HepG2 (cell line): ENCODE results near the gene PCDHB11. TPM values are rescaled to one million over a fixed set of nuclear protein-coding genes. Genes with fewer than 3 reads are reported as not detected.

Source experiments
- ISL2 ChIP-seq: sonication (generic); formaldehyde crosslinking; IDR thresholded peaks from 2 replicates; pipeline ENCODE4 v1.5.0; 2020; ENCODE audit warnings: missing genetic modification reagents
- PRPF4 ChIP-seq: fragments of 200-400 bp; formaldehyde crosslinking; IDR thresholded peaks from 2 replicates; pipeline ENCODE4 v1.6.1; 2016; ENCODE audit warnings: low read length, low read depth; ENCODE audit not compliant: poor library complexity, severe bottlenecking
- SNRNP70 ChIP-seq: fragments of 200-400 bp; formaldehyde crosslinking; IDR thresholded peaks from 2 replicates; pipeline ENCODE4 v1.6.1; 2017; ENCODE audit warnings: mild to moderate bottlenecking, low read depth, low read length, moderate library complexity
- TGIF2 ChIP-seq: IDR thresholded peaks from 2 replicates; pipeline ENCODE4 v1.6.1; 2016; ENCODE audit warnings: control low read depth, missing compliant biosample characterization
- ZBTB40 ChIP-seq, 2 experiments: fragments of 450-650 bp in 1 of 2; sonication (generic) in 1 of 2; formaldehyde crosslinking in 1 of 2; IDR thresholded peaks; 2 replicates each; pipeline versions ENCODE4 v1.6.1 to v1.8.0; 2016 to 2022; ENCODE audit warnings: antibody characterized with exemption in 1 of 2, mild to moderate bottlenecking in 1 of 2, missing genetic modification reagents in 1 of 2
- ZNF142 ChIP-seq: sonication (generic); formaldehyde crosslinking; IDR thresholded peaks from 2 replicates; pipeline ENCODE4 v1.4.0; 2020; ENCODE audit warnings: missing genetic modification reagents
- polyA plus RNA-seq, 8 experiments: library from polyadenylated mRNA; depleted of rRNA in 3 of 8; stranded (reverse) in 7 of 8; unstranded in 1 of 8; fragments of >200 nt; fragmentation: Illumina TruSeq in 4 of 8; extraction: Trizol in 4 of 8; gene quantifications; 2 replicates each; pipeline versions ENCODE4 v1.2.1 to v1.2.3, GENCODE V29; 2011 to 2016; ENCODE audit warnings: low read depth in 4 of 8, missing spikeins in 1 of 8, mixed read lengths in 1 of 8; ENCODE audit not compliant: insufficient read depth in 1 of 8
- total RNA-seq, 5 experiments: library from RNA; depleted of rRNA; stranded (reverse); fragments of >200 nt; fragmentation: Illumina TruSeq; extraction: Trizol; gene quantifications; 2 replicates each; pipeline ENCODE4 v1.2.3, GENCODE V29; 2016; ENCODE audit warnings: low read depth in 1 of 5
- TF ChIP-seq, protein P1 (sequence below): sonication (generic); formaldehyde crosslinking; IDR thresholded peaks from 2 replicates; pipeline ENCODE4 v1.8.1; 2023; ENCODE audit warnings: mild to moderate bottlenecking, missing genetic modification reagents

Gene PCDHB11
- total and polyA plus RNA-seq, 2 of the 13 experiments (the other 11 are each of a cell fraction or from before 2014, with no cell fraction given), result 0.07 TPM; not detected in 1

- TF ChIP-seq ZBTB40 (IDR thresholded peaks at IDR 0.05), result no peak
- TF ChIP-seq ZBTB40 (CRISPR knock-in tag; IDR thresholded peaks at IDR 0.05), result no peak
- 0 out of 2 replicates have a peak, but pooled peaks have one; percentile 15 for TF ChIP-seq ISL2 (CRISPR knock-in tag)
- no peak for TF ChIP-seq PRPF4
- no peak for TF ChIP-seq SNRNP70
- TF ChIP-seq ZNF142, result 0 out of 2 replicates have a peak, but pooled peaks have one; percentile 33
- TF ChIP-seq, protein P1, sequence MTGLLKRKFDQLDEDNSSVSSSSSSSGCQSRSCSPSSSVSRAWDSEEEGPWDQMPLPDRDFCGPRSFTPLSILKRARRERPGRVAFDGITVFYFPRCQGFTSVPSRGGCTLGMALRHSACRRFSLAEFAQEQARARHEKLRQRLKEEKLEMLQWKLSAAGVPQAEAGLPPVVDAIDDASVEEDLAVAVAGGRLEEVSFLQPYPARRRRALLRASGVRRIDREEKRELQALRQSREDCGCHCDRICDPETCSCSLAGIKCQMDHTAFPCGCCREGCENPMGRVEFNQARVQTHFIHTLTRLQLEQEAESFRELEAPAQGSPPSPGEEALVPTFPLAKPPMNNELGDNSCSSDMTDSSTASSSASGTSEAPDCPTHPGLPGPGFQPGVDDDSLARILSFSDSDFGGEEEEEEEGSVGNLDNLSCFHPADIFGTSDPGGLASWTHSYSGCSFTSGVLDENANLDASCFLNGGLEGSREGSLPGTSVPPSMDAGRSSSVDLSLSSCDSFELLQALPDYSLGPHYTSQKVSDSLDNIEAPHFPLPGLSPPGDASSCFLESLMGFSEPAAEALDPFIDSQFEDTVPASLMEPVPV, result no peak
- TF ChIP-seq TGIF2 (CRISPR knock-in tag), result no peak
Measured at GRCh38 chr5:141182248-141182647, 17.2 kb upstream of the PCDHB11 start, which contains the start of gene PCDHB16 (continued).
